NCI-H82 treated with DMSO at 0.1 percent for 48 hours (cell line): Measurements from ENCODE around the gene ASIC5.
"Not testable (repeated sequence)": the region's sequence is repeated elsewhere in the genome, so short reads cannot be mapped to it uniquely, and the experiment has no call there.

Experiments
- DNase-seq: peaks from one replicate; lab custom pipeline; 2025; ENCODE audit not compliant: unreplicated experiment; lab: John Stamatoyannopoulos, UW

ASIC5 gene, protein sequence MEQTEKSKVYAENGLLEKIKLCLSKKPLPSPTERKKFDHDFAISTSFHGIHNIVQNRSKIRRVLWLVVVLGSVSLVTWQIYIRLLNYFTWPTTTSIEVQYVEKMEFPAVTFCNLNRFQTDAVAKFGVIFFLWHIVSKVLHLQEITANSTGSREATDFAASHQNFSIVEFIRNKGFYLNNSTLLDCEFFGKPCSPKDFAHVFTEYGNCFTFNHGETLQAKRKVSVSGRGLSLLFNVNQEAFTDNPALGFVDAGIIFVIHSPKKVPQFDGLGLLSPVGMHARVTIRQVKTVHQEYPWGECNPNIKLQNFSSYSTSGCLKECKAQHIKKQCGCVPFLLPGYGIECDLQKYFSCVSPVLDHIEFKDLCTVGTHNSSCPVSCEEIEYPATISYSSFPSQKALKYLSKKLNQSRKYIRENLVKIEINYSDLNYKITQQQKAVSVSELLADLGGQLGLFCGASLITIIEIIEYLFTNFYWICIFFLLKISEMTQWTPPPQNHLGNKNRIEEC

GRCh38 chr4:155866177-155866576 lies at the start of gene ASIC5:
Gene ASIC5, minus strand, starts transcription at chr4:155866277. Its CDS starts 51 bp downstream, at chr4:155866226.
- DNase-seq: no peak

DNA sequence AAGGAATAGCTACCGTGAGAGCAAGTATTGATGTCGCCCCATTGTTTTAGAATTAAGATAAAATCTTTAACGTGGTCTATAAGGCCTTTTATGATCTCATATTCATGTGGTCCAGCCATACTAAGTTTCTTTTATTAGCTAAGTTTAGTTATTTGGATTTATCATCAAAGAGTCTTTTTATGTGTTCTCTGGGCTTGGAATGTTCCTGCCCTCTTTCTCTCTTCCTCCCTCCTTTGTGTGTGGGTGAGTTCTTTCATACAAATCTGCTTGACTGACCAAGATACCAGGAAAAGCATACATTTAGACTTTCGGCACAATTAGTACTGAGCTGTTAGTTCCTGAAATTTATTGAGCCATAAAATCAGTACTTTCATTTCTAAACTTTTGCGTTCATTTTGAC lies 48.7 kb upstream of the ASIC5 start:
- no peak for DNase-seq

- DNase-seq: no peak
Measured at GRCh38 chr4:155911905-155912304, 45.8 kb upstream of the ASIC5 start.

- no peak for DNase-seq
Measured at GRCh38 chr4:155909615-155910226, 43.6 kb upstream of the ASIC5 start.

GRCh38 chr4:155908187-155909139 lies 42.4 kb upstream of the ASIC5 start:
- DNase-seq: no peak

- DNase-seq: no peak
Measured at GRCh38 chr4:155907556-155907955, 41.5 kb upstream of the ASIC5 start.

- DNase-seq: peak; percentile 3
Measured at GRCh38 chr4:155906554-155907247, 40.6 kb upstream of the ASIC5 start.

DNA sequence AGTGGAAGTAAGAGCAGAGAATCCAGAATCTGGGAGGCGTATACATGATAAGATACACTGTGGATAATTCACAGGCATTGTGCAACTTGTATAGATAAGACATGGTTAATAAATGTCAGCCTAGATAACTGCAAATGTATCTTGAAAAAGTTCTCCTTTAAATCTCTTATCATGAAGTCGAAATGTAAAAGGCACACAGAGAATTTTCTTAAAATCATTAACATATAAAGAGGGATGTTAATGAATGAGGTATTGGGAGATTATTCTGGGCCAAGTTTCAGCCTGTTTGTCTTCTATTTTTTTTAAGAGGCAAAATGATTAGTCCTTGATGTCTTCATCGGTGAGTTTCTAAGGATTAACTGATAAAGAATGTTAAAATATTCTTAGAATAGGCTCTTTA lies 38.3 kb upstream of the ASIC5 start:
- DNase-seq: no peak

- no peak for DNase-seq
Measured at GRCh38 chr4:155903453-155903852, 37.4 kb upstream of the ASIC5 start, which contains the start of gene TDO2. Gene TDO2, plus strand, starts transcription at chr4:155903696. Its CDS starts 63 bp downstream, at chr4:155903759.

- no peak for DNase-seq
Measured at GRCh38 chr4:155901013-155901412, 34.9 kb upstream of the ASIC5 start.

DNA sequence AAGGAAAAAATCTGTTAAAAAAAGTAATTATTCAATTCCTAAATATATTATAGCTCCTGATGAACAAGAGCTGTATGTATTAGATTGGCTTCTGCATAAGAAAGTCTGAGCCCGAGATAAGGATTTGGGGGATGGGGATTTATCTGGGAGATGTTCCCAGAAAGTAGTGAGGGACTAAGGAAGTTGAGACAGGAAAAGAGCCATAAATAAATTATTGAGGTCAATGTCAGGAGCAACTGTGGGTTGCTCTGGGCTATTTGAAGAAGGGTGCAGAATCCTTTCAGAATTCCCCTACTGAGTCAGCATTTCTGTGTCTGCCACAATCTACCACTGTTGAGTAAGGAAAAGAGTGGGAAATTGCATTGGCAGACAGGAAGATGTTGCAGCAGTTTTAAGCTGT lies 34.3 kb upstream of the ASIC5 start:
- DNase-seq: no peak

DNA sequence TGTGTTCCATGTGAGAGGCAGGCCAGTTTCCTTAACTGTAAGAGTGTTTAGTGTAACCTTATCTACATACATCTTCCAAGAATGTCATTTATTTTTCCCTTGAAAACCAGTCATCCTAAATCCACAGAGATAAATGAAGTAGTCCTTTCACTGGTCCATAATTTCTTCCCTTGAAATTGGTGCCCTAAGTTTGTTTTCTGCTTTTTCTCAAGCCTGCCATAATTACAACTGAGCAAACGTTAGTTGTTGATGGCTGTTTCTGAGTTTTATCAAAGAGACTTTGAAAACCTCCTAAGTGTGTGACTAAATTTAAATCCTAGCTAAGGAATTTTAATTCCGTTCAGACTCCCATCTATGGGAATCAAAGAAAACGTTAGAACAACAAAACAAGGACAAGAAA lies 33.8 kb upstream of the ASIC5 start:
- DNase-seq: no peak

DNA sequence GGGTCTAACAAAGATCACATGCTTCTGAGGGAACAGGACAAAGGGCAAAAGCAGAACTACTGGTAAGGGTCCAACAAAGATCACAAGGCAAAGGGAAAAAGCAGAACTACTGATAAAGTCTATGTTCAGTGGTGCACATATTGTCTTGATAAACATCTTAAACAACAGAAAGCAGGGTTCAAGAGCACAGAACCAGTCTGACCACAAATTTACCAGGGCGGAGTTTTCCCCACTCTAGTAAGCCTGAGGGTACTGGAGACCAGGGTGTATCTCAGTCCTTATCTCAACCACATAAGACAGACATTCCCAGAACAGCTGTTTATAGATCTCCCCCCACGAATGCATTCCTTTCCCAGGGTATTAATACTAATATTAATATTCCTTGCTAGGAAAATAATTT lies 32.3 kb upstream of the ASIC5 start:
- not testable (repeated sequence) for DNase-seq

DNA sequence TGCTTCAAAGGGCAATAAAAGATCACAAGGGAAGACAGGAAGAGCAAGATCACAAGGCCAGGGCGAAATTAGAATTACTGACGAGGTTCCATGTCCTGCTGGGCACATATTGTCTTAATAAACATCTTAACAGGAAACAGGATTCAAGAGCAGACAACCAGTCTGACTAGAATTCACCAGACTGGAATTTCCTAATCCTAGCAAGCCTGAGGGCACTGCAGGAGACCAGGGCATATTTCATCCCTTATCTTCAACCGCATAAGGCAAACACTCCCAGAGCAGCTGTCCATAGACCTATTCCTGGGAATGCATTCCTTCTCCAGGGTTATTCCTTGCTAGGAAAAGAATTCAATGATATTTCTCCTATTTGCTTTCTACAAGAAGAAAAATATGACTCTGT lies 25.0 kb upstream of the ASIC5 start:
- no peak for DNase-seq

DNA sequence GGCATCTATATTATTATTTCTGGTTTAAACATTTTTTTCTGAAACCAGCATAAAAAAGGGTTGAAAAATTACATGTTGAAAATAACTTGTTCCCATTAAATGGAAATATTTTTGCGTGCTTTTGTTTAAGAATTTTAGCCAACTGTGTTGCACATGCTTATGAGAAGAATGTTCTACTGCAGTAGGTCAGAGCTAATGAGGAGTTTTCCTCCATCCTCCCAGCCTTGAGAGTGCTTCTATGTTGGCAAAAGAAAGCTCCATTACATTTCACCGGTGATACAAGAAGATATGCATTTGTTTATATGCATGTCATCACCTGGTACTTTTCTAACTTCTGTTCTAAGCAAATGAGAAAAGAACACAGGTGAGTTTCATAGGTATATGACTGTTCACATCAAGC lies 23.9 kb upstream of the ASIC5 start:
- no peak for DNase-seq

GRCh38 chr4:155889031-155889793 lies 23.1 kb upstream of the ASIC5 start:
- no peak for DNase-seq

DNA sequence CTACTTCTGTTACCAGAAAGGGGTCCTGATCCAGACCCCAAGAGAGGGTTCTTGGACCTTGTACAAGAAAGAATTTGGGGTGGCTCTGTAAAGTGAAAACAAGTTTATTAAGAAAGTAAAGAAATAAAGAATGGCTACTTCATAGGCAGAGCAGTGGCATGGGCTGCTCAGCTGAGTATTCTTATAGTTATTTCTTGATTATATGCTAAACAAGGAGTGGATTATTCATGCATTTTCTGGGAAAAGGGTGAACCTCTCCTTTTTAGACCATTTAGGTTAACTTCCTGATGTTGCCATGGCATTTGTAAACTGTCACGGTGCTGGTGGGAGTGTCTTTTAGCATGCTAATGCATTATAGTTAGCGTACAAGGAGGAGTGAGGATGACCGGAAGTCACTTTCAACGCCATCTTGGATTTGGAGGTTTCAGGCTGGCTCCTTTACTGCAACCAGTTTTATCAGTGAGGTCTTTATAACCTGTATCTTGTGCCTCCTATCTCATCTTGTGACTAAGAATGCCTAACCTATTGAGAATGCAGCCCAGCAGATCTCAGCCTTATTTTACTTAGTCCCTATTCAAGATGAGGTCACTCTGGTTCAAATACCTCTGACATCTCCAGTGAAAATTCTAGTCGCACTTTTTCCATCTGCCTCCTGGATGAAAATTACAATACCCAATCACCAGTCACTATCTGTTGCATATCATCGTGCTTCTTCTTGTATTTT lies 21.9 kb upstream of the ASIC5 start:
- DNase-seq: no peak

DNA sequence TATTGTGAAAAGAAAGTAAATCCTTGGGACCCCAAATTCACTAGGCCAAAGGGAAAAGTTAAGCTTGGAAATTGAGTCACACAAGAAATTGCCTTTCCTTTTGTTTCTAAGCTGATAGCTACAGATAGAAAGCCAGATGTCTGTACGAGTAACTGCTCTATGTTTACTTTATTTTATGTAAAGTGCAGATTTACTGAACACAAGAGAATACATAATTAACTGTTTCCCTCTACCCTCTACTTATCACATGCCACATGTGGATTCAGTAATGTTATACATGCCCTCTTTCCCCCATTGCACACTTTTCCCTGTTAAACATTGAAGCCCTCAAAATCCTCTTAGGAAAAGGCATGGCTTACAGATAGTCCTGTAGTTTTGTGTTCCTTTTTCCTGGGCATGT lies 21.0 kb upstream of the ASIC5 start:
- DNase-seq: no peak

DNA sequence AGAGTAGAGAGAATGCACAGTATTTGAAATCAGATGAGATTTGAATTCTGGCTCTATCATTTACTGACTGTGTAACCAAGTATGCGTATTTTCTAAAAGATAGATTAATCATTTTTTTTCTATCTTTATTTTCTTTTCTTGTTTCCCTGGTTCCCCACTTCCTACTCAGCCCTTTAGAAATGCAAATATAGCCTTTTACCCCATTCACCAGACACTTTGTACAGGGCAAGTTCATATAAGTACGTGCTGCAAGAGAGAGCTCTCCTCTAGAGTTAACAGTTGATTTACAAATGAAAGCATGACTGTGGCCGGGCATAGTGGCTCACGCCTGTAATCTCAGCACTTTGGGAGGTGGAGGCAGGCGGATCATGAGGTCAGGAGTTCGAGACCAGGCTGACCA lies 19.6 kb upstream of the ASIC5 start:
- DNase-seq: no peak
